ENCODE measurements around the gene SUSD1. TPM values are rescaled to one million over a fixed set of nuclear protein-coding genes. Genes with fewer than 3 reads are reported as not detected.
A peak's percentile ranks its signal among the peaks of the same experiment; 100 is the strongest.
"Not testable (repeated sequence)": the region's sequence is repeated elsewhere in the genome, so short reads cannot be mapped to it uniquely, and the experiment has no call there.

SUSD1 gene
- total RNA-seq, 1 donor from 2014 or later: 15.7 TPM

DNA sequence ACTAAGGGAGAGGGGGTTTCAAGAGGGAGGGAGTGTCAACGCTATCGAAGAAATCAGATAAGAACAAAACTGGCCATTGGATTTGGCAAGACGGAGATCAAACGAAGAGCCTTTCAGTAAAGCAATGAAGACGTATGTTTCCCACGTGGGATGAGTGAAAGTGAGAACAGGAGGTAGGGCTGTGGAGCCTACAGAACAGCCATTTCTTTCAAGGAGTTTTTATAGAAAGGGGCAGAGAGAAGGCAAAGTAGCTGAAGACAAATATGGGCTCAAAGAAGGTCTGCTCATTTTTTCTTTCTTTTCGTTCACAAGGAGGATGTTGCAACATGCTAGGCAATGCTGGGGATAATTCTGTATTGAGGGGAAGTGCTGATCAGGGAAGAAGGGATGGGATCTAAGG, 98.3 kb downstream of the SUSD1 start:
- Mint-ChIP-seq H3K4me1 (peaks cover 65% of the 10 kb centered on the region), H3K27ac (peak overlapping the region; percentile 62), H3K27me3 (no peaks in the 10 kb centered on the region), H3K4me3 (peak overlapping the region; percentile 65), H3K9me3 (no peaks in the 10 kb centered on the region), H3K36me3 (ENCODE audit: low read depth) (peaks cover 2% of the 10 kb centered on the region)
- intact Hi-C loops (cut with micrococcal nuclease): no loop called here
- ATAC-seq (ENCODE audit: low read depth): no peak
- TF ChIP-seq, protein P1, sequence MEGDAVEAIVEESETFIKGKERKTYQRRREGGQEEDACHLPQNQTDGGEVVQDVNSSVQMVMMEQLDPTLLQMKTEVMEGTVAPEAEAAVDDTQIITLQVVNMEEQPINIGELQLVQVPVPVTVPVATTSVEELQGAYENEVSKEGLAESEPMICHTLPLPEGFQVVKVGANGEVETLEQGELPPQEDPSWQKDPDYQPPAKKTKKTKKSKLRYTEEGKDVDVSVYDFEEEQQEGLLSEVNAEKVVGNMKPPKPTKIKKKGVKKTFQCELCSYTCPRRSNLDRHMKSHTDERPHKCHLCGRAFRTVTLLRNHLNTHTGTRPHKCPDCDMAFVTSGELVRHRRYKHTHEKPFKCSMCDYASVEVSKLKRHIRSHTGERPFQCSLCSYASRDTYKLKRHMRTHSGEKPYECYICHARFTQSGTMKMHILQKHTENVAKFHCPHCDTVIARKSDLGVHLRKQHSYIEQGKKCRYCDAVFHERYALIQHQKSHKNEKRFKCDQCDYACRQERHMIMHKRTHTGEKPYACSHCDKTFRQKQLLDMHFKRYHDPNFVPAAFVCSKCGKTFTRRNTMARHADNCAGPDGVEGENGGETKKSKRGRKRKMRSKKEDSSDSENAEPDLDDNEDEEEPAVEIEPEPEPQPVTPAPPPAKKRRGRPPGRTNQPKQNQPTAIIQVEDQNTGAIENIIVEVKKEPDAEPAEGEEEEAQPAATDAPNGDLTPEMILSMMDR (IDR thresholded peaks at IDR 0.05): no peak
- POLR2A ChIA-PET: interaction anchor here (1.2 to 7.8 kb wide), 5 partner anchors 8 to 180 kb away, joined by 3 to 208 read pairs (median 4); partner anchors contain the start of gene UGCG
- CTCF ChIA-PET: interaction anchor here (1.5 to 7.6 kb wide), 2 partner anchors 285 to 316 kb away, joined by 4 to 121 read pairs; no protein-coding TSS in a partner anchor
- DNase-seq: no peak

GRCh38 chr9:112075009-112075378, 100.1 kb downstream of the SUSD1 start:
- intact Hi-C loops (cut with micrococcal nuclease): no loop called here
- TF ChIP-seq, protein P1 (IDR thresholded peaks at IDR 0.05): no peak
- no peak for ATAC-seq (ENCODE audit: low read depth)
- no peaks in the 10 kb centered on the region for H3K36me3 Mint-ChIP-seq (ENCODE audit: low read depth)
- H3K9me3 Mint-ChIP-seq: no peaks in the 10 kb centered on the region
- CTCF ChIA-PET: interaction anchor here (0.5 to 7.6 kb wide), 42 partner anchors 9 to 478 kb away, joined by 3 to 121 read pairs (median 5); partner anchors contain the start of gene UGCG
- peak overlapping the region; percentile 91 for H3K27ac Mint-ChIP-seq
- no peak overlapping the region for H3K4me3 Mint-ChIP-seq
- DNase-seq: no peak
- H3K4me1 Mint-ChIP-seq: peaks cover 76% of the 10 kb centered on the region
- H3K27me3 Mint-ChIP-seq: no peaks in the 10 kb centered on the region
- POLR2A ChIA-PET: interaction anchor here (0.6 to 7.8 kb wide), 29 partner anchors 14 to 1681 kb away, joined by 3 to 208 read pairs (median 7); partner anchors contain the start of gene UGCG

DNA sequence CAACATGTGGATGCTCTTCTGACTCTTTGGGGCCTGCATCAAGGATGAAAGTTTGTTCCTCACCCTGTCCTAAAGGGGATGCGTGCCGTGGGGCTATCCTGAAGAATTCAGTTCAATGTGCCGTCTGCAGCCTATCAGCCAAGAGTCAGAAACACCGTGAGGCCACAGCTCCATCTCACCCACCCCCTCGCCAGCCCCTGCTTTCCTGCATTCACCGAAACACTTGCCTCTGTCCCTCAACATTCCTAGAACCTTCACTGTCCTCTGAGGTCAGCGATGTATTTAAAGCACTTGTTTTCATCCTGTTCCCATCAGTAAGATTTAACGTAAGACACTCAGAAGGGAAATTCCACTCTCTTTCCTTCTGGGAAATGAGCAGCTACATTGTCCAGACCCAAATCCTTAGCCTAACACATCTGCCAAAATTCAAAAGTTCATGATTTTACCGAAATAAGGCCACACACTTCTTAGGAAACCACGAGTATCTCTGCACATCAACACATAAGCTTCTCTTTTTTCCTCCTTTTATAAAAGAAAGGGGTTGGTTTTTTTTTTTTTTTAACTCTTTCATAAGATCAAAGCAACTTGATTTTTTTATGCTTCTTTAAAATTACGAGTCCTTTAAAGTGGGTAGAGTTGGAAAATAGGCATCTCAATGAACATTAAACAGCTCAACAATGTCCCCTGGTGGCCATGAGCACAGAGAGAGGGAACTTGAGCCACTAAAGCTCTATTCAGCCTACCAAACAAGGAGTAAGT, 100.7 kb downstream of the SUSD1 start:
- H3K9me3 Mint-ChIP-seq: no peaks in the 10 kb centered on the region
- H3K4me3 Mint-ChIP-seq: peak overlapping the region; percentile 78
- H3K36me3 Mint-ChIP-seq (ENCODE audit: low read depth): no peaks in the 10 kb centered on the region
- intact Hi-C loops (cut with micrococcal nuclease): loop anchor here (1.0 kb wide), 10 partner anchors 37 to 476 kb away; no protein-coding TSS in a partner anchor
- H3K27ac Mint-ChIP-seq: peak overlapping the region; percentile 91
- peak; percentile 25 for DNase-seq
- peak; percentile 83 for ATAC-seq (ENCODE audit: low read depth)
- H3K27me3 Mint-ChIP-seq: no peaks in the 10 kb centered on the region
- ChIA-PET POLR2A (interaction anchor here (0.5 to 7.8 kb wide), 36 partner anchors 13 to 1681 kb away, joined by 3 to 208 read pairs (median 6); partner anchors contain the start of genes HSDL2, PTBP3 and UGCG), CTCF (interaction anchor here (0.5 to 7.6 kb wide), 43 partner anchors 9 to 719 kb away, joined by 3 to 121 read pairs (median 5); partner anchors contain the start of gene UGCG)
- peaks cover 79% of the 10 kb centered on the region for H3K4me1 Mint-ChIP-seq
- TF ChIP-seq, protein P1 (IDR thresholded peaks at IDR 0.05): peak; percentile 56

GRCh38 chr9:112073639-112074173, 101.4 kb downstream of the SUSD1 start:
- H3K36me3 Mint-ChIP-seq (ENCODE audit: low read depth); DNase-seq; H3K27me3 Mint-ChIP-seq; H3K9me3 Mint-ChIP-seq; ATAC-seq (ENCODE audit: low read depth): not testable (repeated sequence)
- ChIA-PET POLR2A (interaction anchor here (0.6 to 7.8 kb wide), 18 partner anchors 27 to 735 kb away, joined by 3 to 208 read pairs (median 8); partner anchors contain the start of genes HSDL2 and UGCG), CTCF (interaction anchor here (0.8 to 7.6 kb wide), 17 partner anchors 11 to 719 kb away, joined by 3 to 121 read pairs (median 9); partner anchors contain the start of gene UGCG)
- peak overlapping the region; percentile 36 for H3K4me3 Mint-ChIP-seq
- H3K4me1 Mint-ChIP-seq: peaks cover 79% of the 10 kb centered on the region
- intact Hi-C loops (cut with micrococcal nuclease): loop anchor here (1.0 kb wide), 10 partner anchors 36 to 475 kb away; no protein-coding TSS in a partner anchor
- peak overlapping the region; percentile 91 for H3K27ac Mint-ChIP-seq

- Mint-ChIP-seq H3K27ac (peak overlapping the region; percentile 91), H3K36me3 (ENCODE audit: low read depth) (no peaks in the 10 kb centered on the region), H3K4me3 (peak overlapping the region; percentile 16), H3K27me3 (no peaks in the 10 kb centered on the region), H3K4me1 (peaks cover 77% of the 10 kb centered on the region), H3K9me3 (no peaks in the 10 kb centered on the region)
- POLR2A ChIA-PET: interaction anchor here (0.5 to 7.8 kb wide), 14 partner anchors 12 to 313 kb away, joined by 3 to 208 read pairs (median 4); partner anchors contain the start of genes HSDL2 and UGCG
- intact Hi-C loops (cut with micrococcal nuclease): no loop called here
- ATAC-seq (ENCODE audit: low read depth) (no peak), DNase-seq (no peak)
- CTCF ChIA-PET: interaction anchor here (0.9 to 7.6 kb wide), 7 partner anchors 39 to 312 kb away, joined by 3 to 121 read pairs (median 15); partner anchors contain the start of gene UGCG
- TF ChIP-seq, protein P1 (IDR thresholded peaks at IDR 0.05): no peak
Observed at GRCh38 chr9:112072721-112073638, 102.1 kb downstream of the SUSD1 start.

Data from activated B cell treated with CpG ODN at 0.5 μM for 24 hours (primary cell).